Common myeloid progenitor, CD34-positive (primary cell): ENCODE measurements around the gene RAPGEF5.

Experiments used
- CTCF ChIA-PET: fragments of 350-600 bp; sonication (Branson Sonifier 250); formaldehyde crosslinking; loops from one replicate; lab custom pipeline; 2021; ENCODE audit warnings: antibody characterized with exemption; lab: Charles Lee
- POLR2A ChIA-PET: fragments of 350-600 bp; sonication (Branson Sonifier 250); formaldehyde crosslinking; loops from one replicate; lab custom pipeline; 2021; ENCODE audit warnings: antibody characterized with exemption; lab: Charles Lee
- DNase-seq, 3 donors: peaks; one replicate each; pipeline versions ENCODE4 v3.0.0 to v3.0.0-alpha.2; 2013
- H3K27ac ChIP-seq, 2 experiments: 1 replicate in 1 of 2; 2 replicates in 1 of 2; pipeline ENCODE4 v1.7.0; 2013; ENCODE audit warnings: inconsistent platforms in 2 of 2, low read length in 2 of 2, mild to moderate bottlenecking in 2 of 2, low read depth in 1 of 2, moderate library complexity in 1 of 2; ENCODE audit not compliant: severe bottlenecking in 2 of 2, insufficient read depth in 1 of 2, poor library complexity in 1 of 2
- H3K27me3 ChIP-seq, 5 experiments: replicated peaks in 2 of 5; 1 replicate in 3 of 5; 2 replicates in 2 of 5; pipeline versions ENCODE4 v1.6.1 to v1.7.0; 2013; ENCODE audit warnings: low read length in 4 of 5, mild to moderate bottlenecking in 2 of 5, moderate library complexity in 2 of 5, inconsistent platforms in 1 of 5; ENCODE audit not compliant: insufficient read depth in 5 of 5, control insufficient read depth in 4 of 5
- H3K36me3 ChIP-seq, 4 experiments: 1 replicate in 2 of 4; 2 replicates in 2 of 4; pipeline versions ENCODE4 v1.6.1 to v1.7.0; 2013; ENCODE audit warnings: low read length in 3 of 4, control low read depth in 1 of 4, mild to moderate bottlenecking in 1 of 4; ENCODE audit not compliant: control insufficient read depth in 4 of 4, insufficient read depth in 4 of 4
- H3K4me1 ChIP-seq, 4 experiments: 1 replicate in 3 of 4; 2 replicates in 1 of 4; pipeline versions ENCODE4 v1.6.1 to v1.7.1; 2013; ENCODE audit warnings: low read length in 3 of 4, mild to moderate bottlenecking in 3 of 4, control low read depth in 1 of 4, inconsistent platforms in 1 of 4, moderate library complexity in 1 of 4; ENCODE audit not compliant: control insufficient read depth in 4 of 4, insufficient read depth in 4 of 4; ENCODE audit errors: control extremely low read depth in 1 of 4
- H3K4me3 ChIP-seq, 7 experiments: 1 replicate in 4 of 7; 2 replicates in 3 of 7; pipeline versions ENCODE4 v1.5.1 to v1.7.0; 2013; ENCODE audit warnings: mild to moderate bottlenecking in 7 of 7, low read length in 6 of 7, moderate library complexity in 6 of 7, inconsistent platforms in 2 of 7, low read depth in 2 of 7, control low read depth in 1 of 7; ENCODE audit not compliant: insufficient read depth in 4 of 7, control insufficient read depth in 1 of 7; ENCODE audit errors: extremely low read depth in 1 of 7
- H3K9me3 ChIP-seq, 5 experiments: 1 replicate in 4 of 5; 2 replicates in 1 of 5; pipeline versions ENCODE4 v1.6.1 to v1.7.1; 2013; ENCODE audit warnings: low read length in 4 of 5, mild to moderate bottlenecking in 2 of 5, inconsistent platforms in 1 of 5, low read depth in 1 of 5, moderate library complexity in 1 of 5; ENCODE audit not compliant: control insufficient read depth in 4 of 5, insufficient read depth in 2 of 5; ENCODE audit errors: control extremely low read depth in 1 of 5
- WGBS: methylation state at CpG from one replicate; pipeline ENCODE4 v1.1.5; 2013; ENCODE audit not compliant: insufficient coverage; 5-methylcytosine and 5-hydroxymethylcytosine counted together

Gene RAPGEF5

GRCh38 chr7:22329816-22330524, 27.0 kb downstream of the RAPGEF5 start:
- DNase-seq = no peak
- Histone ChIP-seq H3K36me3 (no peaks in the 10 kb centered on the region), H3K27me3 (no peaks in the 10 kb centered on the region), H3K9me3 (no peaks in the 10 kb centered on the region), H3K4me3 (no peak overlapping the region), H3K4me1 (no peaks in the 10 kb centered on the region), H3K27ac (no peak overlapping the region)
- CTCF ChIA-PET = no interaction called here
- WGBS = 94% methylated on average over 2 of the region's 4 CpGs
- POLR2A ChIA-PET = no interaction called here

GRCh38 chr7:22326181-22326580, 30.8 kb downstream of the RAPGEF5 start:
- no peaks in the 10 kb centered on the region for H3K9me3 ChIP-seq
- no peak overlapping the region for H3K27ac ChIP-seq
- ChIA-PET CTCF (interaction anchor here (1.0 kb wide), 1 partner anchor 11 kb away, joined by 3 read pairs; no protein-coding TSS in a partner anchor), POLR2A (interaction anchor here (0.7 kb wide), 1 partner anchor 18 kb away, joined by 3 read pairs; no protein-coding TSS in a partner anchor)
- no peaks in the 10 kb centered on the region for H3K36me3 ChIP-seq
- no peak overlapping the region for H3K4me3 ChIP-seq
- no peak for DNase-seq
- H3K27me3 ChIP-seq = no peaks in the 10 kb centered on the region
- H3K4me1 ChIP-seq = no peaks in the 10 kb centered on the region
- 79% methylated on average over 3 of the region's 4 CpGs for WGBS

- H3K27me3 ChIP-seq = no peaks in the 10 kb centered on the region
- ChIA-PET POLR2A (interaction anchor here (0.7 kb wide), 1 partner anchor 19 kb away, joined by 3 read pairs; no protein-coding TSS in a partner anchor), CTCF (interaction anchor here (1.0 kb wide), 1 partner anchor 11 kb away, joined by 3 read pairs; no protein-coding TSS in a partner anchor)
- no peaks in the 10 kb centered on the region for H3K9me3 ChIP-seq
- H3K4me1 ChIP-seq = no peaks in the 10 kb centered on the region
- 80% methylated on average over 1 of the region's 4 CpGs for WGBS
- no peaks in the 10 kb centered on the region for H3K36me3 ChIP-seq
- H3K4me3 ChIP-seq = no peak overlapping the region
- no peak overlapping the region for H3K27ac ChIP-seq
- no peak for DNase-seq
Measured at GRCh38 chr7:22325671-22326070, 31.3 kb downstream of the RAPGEF5 start.

- 100% methylated on average over 1 of the region's 2 CpGs for WGBS
- Histone ChIP-seq H3K27ac (no peak overlapping the region), H3K4me1 (no peaks in the 10 kb centered on the region), H3K9me3 (no peaks in the 10 kb centered on the region), H3K27me3 (no peaks in the 10 kb centered on the region), H3K4me3 (no peak overlapping the region), H3K36me3 (no peaks in the 10 kb centered on the region)
- CTCF ChIA-PET = interaction anchor here (0.8 to 2.0 kb wide), 2 partner anchors 10 to 214 kb away, joined by 3 to 7 read pairs; no protein-coding TSS in a partner anchor
- POLR2A ChIA-PET = no interaction called here
- DNase-seq = no peak
Measured at GRCh38 chr7:22323714-22324113, 33.2 kb downstream of the RAPGEF5 start.

GRCh38 chr7:22320416-22320815, 36.5 kb downstream of the RAPGEF5 start:
- H3K27ac ChIP-seq = no peak overlapping the region
- H3K9me3 ChIP-seq = no peaks in the 10 kb centered on the region
- DNase-seq = no peak
- no peaks in the 10 kb centered on the region for H3K36me3 ChIP-seq
- ChIA-PET CTCF (interaction anchor here (0.7 kb wide), 1 partner anchor 20 kb away, joined by 4 read pairs; no protein-coding TSS in a partner anchor), POLR2A (no interaction called here)
- H3K4me1 ChIP-seq = no peaks in the 10 kb centered on the region
- 96% methylated on average over 2 of the region's 2 CpGs for WGBS
- H3K4me3 ChIP-seq = no peak overlapping the region
- no peaks in the 10 kb centered on the region for H3K27me3 ChIP-seq

- no peak for DNase-seq
- Histone ChIP-seq H3K9me3 (no peaks in the 10 kb centered on the region), H3K27ac (no peak overlapping the region), H3K4me3 (no peak overlapping the region), H3K36me3 (no peaks in the 10 kb centered on the region), H3K27me3 (no peaks in the 10 kb centered on the region), H3K4me1 (no peaks in the 10 kb centered on the region)
- ChIA-PET POLR2A (no interaction called here), CTCF (interaction anchor here (0.7 kb wide), 1 partner anchor 20 kb away, joined by 4 read pairs; no protein-coding TSS in a partner anchor)
- 100% methylated on average over 1 of the region's 7 CpGs for WGBS
Measured at GRCh38 chr7:22319424-22320403, 37.2 kb downstream of the RAPGEF5 start.
